ENCODE data around the gene RARB.

- no peak for TF ChIP-seq CTCF (conservative IDR thresholded peaks at IDR 0.05 in 1 of 2, IDR thresholded peaks at IDR 0.05 in 1 of 2; ENCODE audit: low read depth in 1 of 2, low read length in 2 of 2)
- no peak for TF ChIP-seq EZH2 (IDR thresholded peaks at IDR 0.05; ENCODE audit: low read length, missing control alignments)
Observed at GRCh38 chr3:25433868-25434267, 5.8 kb downstream of the RARB start.

Data from fibroblast of lung (primary cell).